K562 (cell line): ENCODE measurements around the gene MAP10. TPM values are rescaled to one million over a fixed set of nuclear protein-coding genes. Genes with fewer than 3 reads are reported as not detected.

Source experiments
- ATAC-seq: fragments of 200-7000 bp; cut with Tn5 transposase; 3 replicates; pipeline ENCODE4 v1.9.1; 2020; ENCODE audit warnings: moderate library complexity
- BruUV-seq: library from RNA; stranded (reverse); fragments of 400-500 nt; replicated peaks from 2 replicates; lab custom pipeline; 2021; lab: Mats Ljungman, UMichigan
- CTCF ChIA-PET: fragments of 300-600 bp; formaldehyde crosslinking; extraction: SDS; loops from one replicate; lab custom pipeline; 2021; ENCODE audit warnings: low intra/inter-chr PET ratio; lab: Yijun Ruan, JAX
- POLR2A ChIA-PET: fragments of 300-600, 350-650 bp; sonication (Branson Sonifier 250); formaldehyde crosslinking; extraction: SDS; loops from one replicate; lab custom pipeline; 2021; ENCODE audit warnings: antibody characterized with exemption, inconsistent platforms; lab: Yijun Ruan, JAX
- DNase-seq, 4 experiments: peaks; one replicate each; pipeline versions ENCODE4 v3.0.0 to v3.0.0-alpha.2; 2011 to 2018; ENCODE audit warnings: low spot score in 3 of 4, mixed read lengths in 3 of 4; ENCODE audit errors: extremely low read depth in 1 of 4
- FAIRE-seq: peaks from 2 replicates; lab custom pipeline; 2011; peaks lifted over from hg19 to GRCh38; lab: Jason Lieb, UNC
- H2AFZ ChIP-seq: 2 replicates; pipeline ENCODE4 v1.6.0; 2011; ENCODE audit warnings: low read depth, low read length, control low read depth, inconsistent platforms
- H3K27ac ChIP-seq: fragments of 200-600 bp; 3 replicates; pipeline ENCODE4 v1.8.0; 2011; ENCODE audit warnings: low read depth, mild to moderate bottlenecking, control low read depth, inconsistent platforms, low read length, moderate library complexity, mixed read lengths; ENCODE audit errors: extremely low read depth
- H3K27me3 ChIP-seq, 2 experiments: fragments of 300-600 bp in 1 of 2; 2 replicates in 1 of 2; 3 replicates in 1 of 2; pipeline versions ENCODE4 v1.6.0 to v1.8.0; 2011; ENCODE audit warnings: inconsistent platforms in 2 of 2, low read length in 2 of 2, mild to moderate bottlenecking in 1 of 2, mixed read lengths in 1 of 2, moderate library complexity in 1 of 2; ENCODE audit not compliant: control insufficient read depth in 2 of 2, insufficient read depth in 2 of 2
- H3K36me3 ChIP-seq: fragments of 300-600 bp; 3 replicates; pipeline ENCODE4 v1.8.0; 2011; ENCODE audit warnings: mild to moderate bottlenecking, low read length, inconsistent platforms; ENCODE audit not compliant: control insufficient read depth, insufficient read depth
- H3K4me1 ChIP-seq, 2 experiments: fragments of 200-600 bp in 1 of 2; replicated peaks in 1 of 2; 2 replicates in 1 of 2; 3 replicates in 1 of 2; pipeline versions ENCODE4 v1.5.1 to v1.8.0; 2011; ENCODE audit warnings: inconsistent platforms in 2 of 2, low read length in 2 of 2, mild to moderate bottlenecking in 1 of 2, mixed read lengths in 1 of 2, moderate library complexity in 1 of 2; ENCODE audit not compliant: control insufficient read depth in 2 of 2, insufficient read depth in 2 of 2
- H3K4me2 ChIP-seq: 2 replicates; pipeline ENCODE4 v1.6.1; 2011; ENCODE audit warnings: low read length, control low read depth, inconsistent platforms, mixed read lengths; ENCODE audit not compliant: insufficient read depth
- H3K4me3 ChIP-seq: fragments of 200-600 bp; sonication (generic), shearing (Covaris generic); 2 replicates; pipeline ENCODE4 v1.5.1; 2016; ENCODE audit warnings: control low read depth, inconsistent platforms
- H3K79me2 ChIP-seq: fragments of 200-600 bp; 3 replicates; pipeline ENCODE4 v1.8.0; 2011; ENCODE audit warnings: low read length, inconsistent platforms; ENCODE audit not compliant: control insufficient read depth, insufficient read depth
- H3K9ac ChIP-seq, 2 experiments: 2 replicates each; pipeline versions ENCODE4 v1.6.0 to v1.6.1; 2011; ENCODE audit warnings: low read depth in 2 of 2, low read length in 2 of 2, control low read depth in 1 of 2, inconsistent platforms in 1 of 2, mild to moderate bottlenecking in 1 of 2, mixed read lengths in 1 of 2; ENCODE audit not compliant: insufficient read depth in 1 of 2
- H3K9me1 ChIP-seq: one replicate; pipeline ENCODE4 v1.6.0; 2011; ENCODE audit warnings: inconsistent platforms, mild to moderate bottlenecking, low read length, moderate library complexity; ENCODE audit not compliant: control insufficient read depth, insufficient read depth
- H3K9me3 ChIP-seq: replicated peaks from 2 replicates; pipeline ENCODE4 v1.5.1; 2011; ENCODE audit warnings: low read depth, low read length, inconsistent platforms; ENCODE audit not compliant: control insufficient read depth, insufficient read depth
- H4K20me1 ChIP-seq: replicated peaks from 2 replicates; pipeline ENCODE4 v1.6.1; 2011; ENCODE audit warnings: low read length, inconsistent platforms, mixed read lengths; ENCODE audit not compliant: control insufficient read depth, insufficient read depth
- BRD4 ChIP-seq: fragments of 200-600 bp; sonication (generic); IDR thresholded peaks from 2 replicates; pipeline ENCODE4 v1.6.1; 2017; ENCODE audit warnings: inconsistent platforms
- DMBX1 ChIP-seq: fragments of 250-450 bp; sonication (Bioruptor Pico); IDR thresholded peaks from 2 replicates; pipeline ENCODE4 v1.8.0; 2022; ENCODE audit warnings: inconsistent platforms, mild to moderate bottlenecking, moderate library complexity, borderline replicate concordance
- KDM2B ChIP-seq: fragments of 250-450 bp; sonication (Bioruptor Pico); IDR thresholded peaks from 2 replicates; pipeline ENCODE4 v1.8.0; 2021; ENCODE audit warnings: mild to moderate bottlenecking, moderate library complexity
- KLF1 ChIP-seq: fragments of 450-650 bp; IDR thresholded peaks from 2 replicates; pipeline ENCODE4 v1.6.1; 2016; ENCODE audit warnings: missing genetic modification characterization, missing compliant biosample characterization
- KLF6 ChIP-seq: fragments of 250-450 bp; sonication (Bioruptor Pico); IDR thresholded peaks from 2 replicates; pipeline ENCODE4 v1.4.0; 2020; ENCODE audit warnings: mild to moderate bottlenecking, moderate library complexity, borderline replicate concordance
- LEF1 ChIP-seq: fragments of 450-650 bp; IDR thresholded peaks from 2 replicates; pipeline ENCODE4 v1.6.1; 2016; ENCODE audit warnings: mild to moderate bottlenecking
- MXD1 ChIP-seq: fragments of 250-450 bp; sonication (Bioruptor Pico); IDR thresholded peaks from 2 replicates; pipeline ENCODE4 v1.8.0; 2021; ENCODE audit warnings: borderline replicate concordance, mild to moderate bottlenecking, moderate library complexity; ENCODE audit not compliant: poor library complexity, severe bottlenecking
- MYNN ChIP-seq, 2 experiments: sonication (generic); formaldehyde crosslinking in 1 of 2; IDR thresholded peaks; 2 replicates each; pipeline versions ENCODE4 v1.5.0 to v1.6.1; 2016 to 2020; ENCODE audit warnings: antibody characterized with exemption in 1 of 2, missing genetic modification reagents in 1 of 2
- NCOA1 ChIP-seq: fragments of 450-650 bp; IDR thresholded peaks from 2 replicates; pipeline ENCODE4 v1.6.1; 2016; ENCODE audit warnings: low read depth
- NR2C1 ChIP-seq, 2 experiments: fragments of 450-650 bp; IDR thresholded peaks; 2 replicates each; pipeline ENCODE4 v1.6.1; 2017; ENCODE audit warnings: mild to moderate bottlenecking in 2 of 2, antibody characterized with exemption in 1 of 2, inconsistent platforms in 1 of 2, missing compliant biosample characterization in 1 of 2, missing genetic modification characterization in 1 of 2
- ZBTB12 ChIP-seq: fragments of 250-450 bp; sonication (Bioruptor Pico); IDR thresholded peaks from 2 replicates; pipeline ENCODE4 v1.4.0; 2020
- ZNF311 ChIP-seq: fragments of 250-450 bp; sonication (Bioruptor Pico); IDR thresholded peaks from 2 replicates; pipeline ENCODE4 v1.4.0; 2020; ENCODE audit warnings: mild to moderate bottlenecking, moderate library complexity
- WGBS: fragments of 100-300 bp; shearing (Covaris generic); methylation state at CpG from one replicate; pipeline ENCODE4 v1.1.6; 2016; ENCODE audit warnings: low coverage, mixed read lengths; ENCODE audit not compliant: insufficient coverage; ENCODE audit errors: missing lambda C conversion rate; 5-methylcytosine and 5-hydroxymethylcytosine counted together
- in situ Hi-C: fragments of 300-500 bp; cut with MboI; formaldehyde crosslinking; loops from 4 replicates; pipeline ENCODE4 v1.15.0; 2018; ENCODE audit warnings: inconsistent platforms, mixed read lengths
- intact Hi-C: fragments of 100-400 bp; cut with micrococcal nuclease; formaldehyde crosslinking; loops from 2 replicates; pipeline ENCODE4 v1.14.2; 2022
- polyA plus RNA-seq, 8 experiments: library from polyadenylated mRNA; depleted of rRNA in 4 of 8; stranded (reverse) in 5 of 8; unstranded in 3 of 8; fragments of >200 nt; fragmentation: Nextera tagmentation in 2 of 8; fragmentation: Illumina TruSeq in 1 of 8; extraction: Ambion mirVana in 2 of 8; extraction: Trizol in 1 of 8; gene quantifications; 2 replicates each; pipeline versions ENCODE4 v1.2.1 to v1.2.3, GENCODE V29; 2011 to 2014; ENCODE audit warnings: inconsistent platforms in 1 of 8, missing spikeins in 1 of 8
- total RNA-seq, 7 experiments: library from RNA; depleted of rRNA in 6 of 7; stranded (reverse); fragments of >200 nt in 6 of 7; fragmentation: Illumina TruSeq in 2 of 7; extraction: Trizol in 2 of 7; gene quantifications; 2 replicates each; pipeline versions ENCODE4 v1.2.1 to v1.2.3, GENCODE V29; 2011 to 2021; ENCODE audit warnings: low replicate concordance in 1 of 7
- TF ChIP-seq, protein P1 (sequence below): fragments of 150-350 bp; conservative IDR thresholded peaks from 2 replicates; pipeline ENCODE4 v1.6.1; 2014; ENCODE audit warnings: low read length
- TF ChIP-seq, protein P2 (sequence below): fragments of 250-450 bp; sonication (Bioruptor Pico); IDR thresholded peaks from 2 replicates; pipeline ENCODE4 v1.5.0; 2020; ENCODE audit warnings: mild to moderate bottlenecking, borderline replicate concordance

Gene MAP10
- total and polyA plus RNA-seq, 9 of the 15 experiments (the other 6 are each of a cell fraction or from before 2014, with no cell fraction given), result 0.11 to 0.98 (median 0.69) TPM

- FAIRE-seq, result no peak
- no peak overlapping the region for H3K27ac ChIP-seq
- H3K4me3 ChIP-seq, result no peak overlapping the region
- H4K20me1 ChIP-seq, result no peaks in the 10 kb centered on the region
- no peaks in the 10 kb centered on the region for H3K79me2 ChIP-seq
- no peak for TF ChIP-seq BRD4
- TF ChIP-seq KDM2B (CRISPR knock-in tag), result no peak
- no peak for TF ChIP-seq NCOA1
- TF ChIP-seq NR2C1 (IDR thresholded peaks at IDR 0.05), result no peak
- TF ChIP-seq NR2C1 (tag; IDR thresholded peaks at IDR 0.05), result no peak
- no peak for TF ChIP-seq ZBTB12
- no peak for TF ChIP-seq KLF6 (CRISPR knock-in tag)
- TF ChIP-seq, protein P1, sequence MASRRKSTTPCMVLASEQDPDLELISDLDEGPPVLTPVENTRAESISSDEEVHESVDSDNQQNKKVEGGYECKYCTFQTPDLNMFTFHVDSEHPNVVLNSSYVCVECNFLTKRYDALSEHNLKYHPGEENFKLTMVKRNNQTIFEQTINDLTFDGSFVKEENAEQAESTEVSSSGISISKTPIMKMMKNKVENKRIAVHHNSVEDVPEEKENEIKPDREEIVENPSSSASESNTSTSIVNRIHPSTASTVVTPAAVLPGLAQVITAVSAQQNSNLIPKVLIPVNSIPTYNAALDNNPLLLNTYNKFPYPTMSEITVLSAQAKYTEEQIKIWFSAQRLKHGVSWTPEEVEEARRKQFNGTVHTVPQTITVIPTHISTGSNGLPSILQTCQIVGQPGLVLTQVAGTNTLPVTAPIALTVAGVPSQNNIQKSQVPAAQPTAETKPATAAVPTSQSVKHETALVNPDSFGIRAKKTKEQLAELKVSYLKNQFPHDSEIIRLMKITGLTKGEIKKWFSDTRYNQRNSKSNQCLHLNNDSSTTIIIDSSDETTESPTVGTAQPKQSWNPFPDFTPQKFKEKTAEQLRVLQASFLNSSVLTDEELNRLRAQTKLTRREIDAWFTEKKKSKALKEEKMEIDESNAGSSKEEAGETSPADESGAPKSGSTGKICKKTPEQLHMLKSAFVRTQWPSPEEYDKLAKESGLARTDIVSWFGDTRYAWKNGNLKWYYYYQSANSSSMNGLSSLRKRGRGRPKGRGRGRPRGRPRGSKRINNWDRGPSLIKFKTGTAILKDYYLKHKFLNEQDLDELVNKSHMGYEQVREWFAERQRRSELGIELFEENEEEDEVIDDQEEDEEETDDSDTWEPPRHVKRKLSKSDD, result no peak
- TF ChIP-seq MXD1 (CRISPR knock-in tag), result no peak
- TF ChIP-seq DMBX1 (CRISPR knock-in tag), result no peak
- TF ChIP-seq MYNN (IDR thresholded peaks at IDR 0.05), result no peak
- TF ChIP-seq MYNN (CRISPR knock-in tag; IDR thresholded peaks at IDR 0.05), result no peak
- no peak for TF ChIP-seq LEF1
- no peak for TF ChIP-seq KLF1
- TF ChIP-seq, protein P2, sequence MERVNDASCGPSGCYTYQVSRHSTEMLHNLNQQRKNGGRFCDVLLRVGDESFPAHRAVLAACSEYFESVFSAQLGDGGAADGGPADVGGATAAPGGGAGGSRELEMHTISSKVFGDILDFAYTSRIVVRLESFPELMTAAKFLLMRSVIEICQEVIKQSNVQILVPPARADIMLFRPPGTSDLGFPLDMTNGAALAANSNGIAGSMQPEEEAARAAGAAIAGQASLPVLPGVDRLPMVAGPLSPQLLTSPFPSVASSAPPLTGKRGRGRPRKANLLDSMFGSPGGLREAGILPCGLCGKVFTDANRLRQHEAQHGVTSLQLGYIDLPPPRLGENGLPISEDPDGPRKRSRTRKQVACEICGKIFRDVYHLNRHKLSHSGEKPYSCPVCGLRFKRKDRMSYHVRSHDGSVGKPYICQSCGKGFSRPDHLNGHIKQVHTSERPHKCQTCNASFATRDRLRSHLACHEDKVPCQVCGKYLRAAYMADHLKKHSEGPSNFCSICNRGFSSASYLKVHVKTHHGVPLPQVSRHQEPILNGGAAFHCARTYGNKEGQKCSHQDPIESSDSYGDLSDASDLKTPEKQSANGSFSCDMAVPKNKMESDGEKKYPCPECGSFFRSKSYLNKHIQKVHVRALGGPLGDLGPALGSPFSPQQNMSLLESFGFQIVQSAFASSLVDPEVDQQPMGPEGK (CRISPR knock-in tag), result no peak
- TF ChIP-seq ZNF311 (CRISPR knock-in tag), result no peak
- in situ Hi-C loops, result no loop called here
- no peak for DNase-seq
- H3K9me1 ChIP-seq, result no peaks in the 10 kb centered on the region
- ChIA-PET CTCF (no interaction called here), POLR2A (no interaction called here)
- intact Hi-C loops, result no loop called here
- no peaks in the 10 kb centered on the region for H3K4me1 ChIP-seq
- no peak overlapping the region for H3K9ac ChIP-seq
- ATAC-seq, result no peak
- 1% methylated on average over 4 of the region's 4 CpGs for WGBS
- BruUV-seq, result no TSS peak
- no peaks in the 10 kb centered on the region for H3K9me3 ChIP-seq
- H3K36me3 ChIP-seq, result no peaks in the 10 kb centered on the region
- H3K4me2 ChIP-seq, result no peak overlapping the region
- H3K27me3 ChIP-seq, result no peaks in the 10 kb centered on the region
- H2AFZ ChIP-seq, result no peak overlapping the region
Observed at GRCh38 chr1:232813097-232813496, 7.9 kb downstream of the MAP10 start.
